ENCODE measurements around the gene SLC22A2.
"Not testable (repeated sequence)": the region's sequence is repeated elsewhere in the genome, so short reads cannot be mapped to it uniquely, and the experiment has no call there.

SLC22A2 gene

DNA sequence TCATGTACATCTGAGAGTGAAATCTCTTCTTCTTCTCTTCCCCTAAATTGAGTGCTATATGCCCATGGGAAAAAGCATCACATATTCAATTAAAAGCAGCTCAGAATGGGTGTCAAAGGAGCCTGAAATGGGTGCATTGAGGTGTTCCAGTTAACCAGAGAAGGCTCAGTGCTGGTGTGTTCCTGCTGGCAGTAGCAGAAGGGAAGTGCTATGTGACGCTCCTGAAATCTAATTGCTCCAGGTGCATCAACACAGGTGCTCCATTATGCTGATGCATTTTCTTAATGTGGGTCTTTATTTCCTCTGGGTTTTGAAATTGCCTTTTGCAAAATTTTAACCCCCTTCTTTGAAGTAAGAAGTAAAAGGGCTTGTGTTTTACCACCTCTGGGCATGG lies 17.9 kb downstream of the SLC22A2 start:
- no peak for FAIRE-seq

DNA sequence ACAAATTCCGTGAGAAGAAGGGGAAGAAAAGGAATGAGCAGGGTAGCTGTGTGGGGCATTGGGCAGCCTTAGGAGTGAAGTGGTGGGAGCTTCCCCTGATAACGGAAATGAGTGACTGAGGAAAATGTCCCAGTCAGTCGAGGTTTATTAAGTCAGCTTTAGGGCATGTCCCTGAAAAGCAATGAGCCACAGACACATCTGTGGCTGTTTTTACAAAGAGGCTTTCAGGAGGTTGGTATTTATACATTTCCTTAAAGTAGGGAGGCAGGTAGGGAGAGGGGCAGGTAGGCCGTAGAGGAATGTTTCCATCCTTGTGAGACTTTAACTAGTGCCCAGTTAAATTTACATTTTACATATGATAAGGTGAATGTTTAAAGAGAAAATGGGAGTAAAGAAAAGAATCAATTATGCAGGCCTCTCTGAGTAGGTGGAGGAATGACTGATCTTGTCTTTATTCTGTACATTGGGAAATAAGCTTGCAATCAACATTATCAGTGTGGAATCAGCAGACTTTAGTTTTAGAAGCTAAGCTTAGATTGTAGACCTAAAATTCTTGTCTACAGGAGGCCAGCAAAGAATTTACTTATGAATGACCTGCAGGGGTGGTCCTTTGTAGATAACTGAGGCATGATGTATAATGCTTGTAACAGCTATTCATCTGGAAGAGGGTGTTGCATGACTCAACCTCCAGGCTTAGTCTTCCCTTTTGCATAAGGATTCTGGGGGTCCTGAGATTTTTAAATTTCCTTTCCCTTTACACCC lies 18.5 kb downstream of the SLC22A2 start:
- no peak for FAIRE-seq

DNA sequence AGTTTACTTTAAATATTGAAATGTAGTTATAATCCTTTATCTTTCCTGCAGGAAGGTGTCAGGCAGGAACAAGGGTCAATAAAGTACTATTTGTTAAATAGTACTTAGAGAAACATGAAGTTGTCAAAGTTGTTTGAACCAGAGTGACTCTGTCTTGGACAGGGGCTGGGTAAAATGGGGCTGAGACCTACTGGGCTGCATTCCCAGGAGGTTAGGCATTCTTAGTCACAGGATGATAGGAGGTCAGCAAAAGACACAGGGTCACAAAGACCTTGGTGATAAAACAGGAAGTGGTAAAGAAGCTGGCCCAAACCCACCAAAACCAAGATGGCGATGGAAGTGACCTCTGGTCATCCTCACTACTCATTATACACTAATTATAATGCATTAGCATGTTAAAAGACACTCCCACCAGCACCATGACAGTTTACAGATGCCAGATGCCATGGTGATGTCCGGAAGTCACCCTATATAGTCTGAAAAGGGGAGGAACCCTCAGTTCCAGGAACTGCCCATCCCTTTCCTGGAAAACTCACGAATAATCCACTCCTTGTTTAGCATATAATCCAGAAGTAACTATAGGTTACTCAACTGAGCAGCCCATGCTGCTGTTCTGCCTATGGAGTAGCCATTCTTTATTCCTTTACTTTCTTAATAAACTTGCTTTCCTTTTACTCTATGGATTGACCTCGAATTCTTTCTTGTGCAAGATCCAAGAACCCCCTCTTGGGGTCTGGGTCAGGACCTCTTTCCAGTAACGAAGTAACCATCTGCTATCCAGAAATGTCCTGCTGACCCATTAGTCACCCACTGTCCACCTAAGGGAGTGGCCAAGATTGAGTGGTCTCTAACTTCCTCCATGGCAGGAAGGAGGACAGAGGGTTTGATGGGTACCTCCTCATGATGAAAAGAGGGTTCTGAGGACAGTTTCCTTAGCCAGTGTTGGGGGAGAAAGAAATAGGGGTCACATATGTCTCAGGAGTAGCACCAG lies 19.6 kb downstream of the SLC22A2 start:
- FAIRE-seq, result no peak

DNA sequence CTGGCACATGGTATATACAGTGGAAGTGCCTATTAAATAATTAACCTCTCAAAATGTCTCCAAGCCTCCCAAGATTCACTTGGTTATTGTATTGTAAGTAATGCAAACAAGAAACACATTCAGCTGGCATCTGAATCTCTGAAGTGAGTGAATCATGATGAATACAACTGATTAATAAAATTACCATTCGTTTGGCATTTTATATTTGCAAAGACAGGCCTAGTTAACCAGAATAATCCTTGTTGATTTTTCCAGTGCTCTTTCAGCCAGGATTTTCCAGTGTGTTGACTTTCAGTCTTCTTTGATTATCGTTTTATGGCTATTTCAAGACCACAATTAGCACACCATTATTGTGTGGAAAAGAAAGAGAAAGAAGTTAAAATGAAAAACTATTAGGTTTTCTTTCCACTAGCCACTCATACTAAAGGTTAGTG lies 20.3 kb downstream of the SLC22A2 start:
- no peak for FAIRE-seq

DNA sequence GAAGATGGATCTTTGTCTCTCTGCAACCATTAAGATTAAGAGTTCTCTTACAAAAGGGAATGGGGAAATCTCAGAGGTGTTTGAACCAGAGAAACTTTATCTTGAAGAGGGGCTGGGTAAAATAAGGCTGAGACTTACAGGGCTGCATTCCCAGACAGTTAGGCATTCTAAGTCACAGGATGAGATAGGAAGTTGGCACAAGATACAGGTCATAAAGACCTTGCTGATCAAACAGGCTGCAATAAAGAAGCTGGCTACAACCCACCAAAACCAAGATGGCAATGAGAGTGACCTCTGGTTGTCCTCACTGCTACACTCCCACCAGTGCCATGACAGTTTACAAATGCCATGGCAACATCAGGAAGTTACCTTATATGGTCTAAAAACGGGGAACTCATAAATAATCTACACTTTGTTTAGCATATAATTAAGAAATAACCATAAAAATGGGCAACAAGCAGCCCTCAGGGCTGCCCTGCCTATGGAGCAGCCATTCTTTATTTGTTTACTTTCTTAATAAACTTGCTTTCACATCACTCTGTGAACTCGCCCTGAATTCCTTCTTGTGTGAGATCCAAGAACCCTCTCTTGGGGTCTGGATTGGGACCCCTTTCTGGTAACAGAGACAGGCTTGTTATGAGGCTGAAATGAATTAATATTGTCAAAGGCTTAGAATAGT lies 20.9 kb downstream of the SLC22A2 start:
- FAIRE-seq, result not testable (repeated sequence)

DNA sequence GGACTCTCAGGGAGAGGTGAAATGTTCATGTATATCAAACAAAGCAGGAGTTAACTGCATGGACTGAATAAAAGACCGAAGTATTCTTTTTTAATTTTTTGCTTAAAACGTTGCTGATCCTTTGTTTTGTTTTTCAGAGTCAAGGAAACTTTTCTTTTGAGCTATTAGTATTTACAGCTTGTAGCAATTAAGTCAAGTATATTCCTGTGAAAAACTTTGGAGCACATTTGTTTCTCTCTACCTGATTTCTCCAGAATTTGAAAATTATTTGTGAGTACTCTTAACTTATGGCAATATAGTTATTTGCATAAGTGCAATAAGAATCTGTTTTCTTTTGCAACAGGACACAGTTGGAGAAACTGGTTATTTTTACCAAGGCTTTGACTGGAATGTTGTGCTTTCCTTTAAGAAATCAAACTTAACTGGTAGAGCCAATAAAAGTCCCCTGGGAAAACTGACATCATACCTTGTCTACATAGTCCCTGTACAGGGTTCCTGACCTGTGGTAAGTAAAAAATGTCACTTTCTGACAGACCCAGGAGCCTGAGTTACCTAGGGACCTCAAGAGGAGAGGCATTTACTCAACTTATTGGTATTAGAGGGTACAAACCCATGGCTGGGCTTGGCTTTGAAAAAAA lies 22.3 kb downstream of the SLC22A2 start:
- FAIRE-seq, result not testable (repeated sequence)

DNA sequence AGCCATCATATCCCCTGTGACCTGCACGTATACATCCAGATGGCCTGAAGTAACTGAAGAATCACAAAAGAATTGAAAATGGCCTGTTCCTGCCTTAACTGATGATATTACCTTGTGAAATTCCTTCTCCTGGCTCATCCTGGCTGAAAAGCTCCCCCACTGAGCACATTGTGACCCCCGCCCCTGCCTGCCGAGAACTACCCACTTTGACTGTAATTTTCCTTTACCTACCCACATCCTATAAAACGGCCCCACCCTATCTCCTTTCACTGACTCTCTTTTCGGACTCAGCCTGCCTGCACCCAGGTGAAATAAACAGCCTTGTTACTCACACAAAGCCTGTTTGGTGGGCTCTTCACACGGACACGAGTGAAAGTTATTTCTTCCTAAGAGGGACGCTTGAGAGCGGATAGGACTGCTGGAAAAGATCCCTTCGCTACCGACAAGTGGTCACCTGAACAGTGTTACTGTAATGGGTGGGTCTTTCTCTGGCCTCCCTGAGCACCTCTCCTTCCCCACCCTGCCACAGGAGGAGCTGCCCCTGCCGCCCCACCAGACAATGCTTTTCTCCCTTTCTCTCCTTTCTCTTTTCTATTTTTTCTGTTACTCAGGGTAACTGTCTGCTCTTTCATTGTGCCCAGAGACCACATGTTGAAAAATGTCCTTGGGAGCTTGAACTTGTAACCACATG lies 24.5 kb downstream of the SLC22A2 start:
- not testable (repeated sequence) for FAIRE-seq

DNA sequence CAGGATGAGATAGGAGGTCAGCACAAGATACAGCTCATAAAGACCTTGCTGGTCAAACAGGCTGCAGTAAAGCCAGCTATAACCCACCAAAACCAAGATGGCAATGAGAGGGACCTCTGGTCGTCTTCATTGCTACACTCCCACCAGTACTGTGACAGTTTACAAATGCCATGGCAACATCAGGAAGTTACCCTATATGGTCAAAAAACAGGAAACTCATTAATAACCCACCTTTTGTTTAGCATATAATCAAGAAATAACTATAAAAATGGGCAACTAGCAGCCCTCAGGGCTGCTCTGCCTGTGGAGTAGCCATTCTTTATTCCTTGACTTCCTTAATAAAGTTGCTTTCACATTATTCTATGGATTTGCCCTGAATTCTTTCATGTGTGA lies 30.9 kb downstream of the SLC22A2 start:
- no peak for FAIRE-seq

DNA sequence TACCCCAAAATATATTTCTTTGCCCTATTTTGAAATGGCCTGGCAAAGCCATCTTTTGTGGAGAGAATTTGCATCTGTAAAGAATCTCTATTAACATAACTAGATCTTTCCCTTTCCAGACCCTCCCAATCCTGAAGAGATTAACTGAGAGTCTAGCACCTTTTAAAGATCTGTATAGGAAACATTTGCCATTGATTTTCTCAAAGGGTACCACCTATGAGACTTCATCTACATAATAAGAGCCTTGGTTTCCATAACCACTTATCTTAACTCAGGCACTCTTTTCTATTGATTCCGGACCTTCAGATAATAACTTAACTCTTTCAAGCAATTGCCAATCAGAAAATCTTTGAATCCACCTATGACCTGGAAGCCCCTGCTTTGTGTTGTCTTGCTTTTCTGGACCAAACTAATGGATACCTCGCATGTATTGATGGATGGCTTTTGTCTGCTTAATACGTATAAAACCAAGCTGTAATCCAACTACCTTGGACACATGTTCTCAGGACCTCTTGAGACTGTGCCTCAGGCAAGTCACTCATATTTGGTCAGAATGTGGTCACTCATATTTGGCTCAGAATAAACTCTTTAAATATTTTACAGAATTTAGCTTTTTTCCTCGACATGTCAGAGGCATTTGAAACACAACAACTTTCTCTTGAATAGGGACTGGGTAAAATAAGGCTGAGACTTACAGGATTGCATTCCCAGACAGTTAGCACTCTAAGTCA lies 31.4 kb downstream of the SLC22A2 start:
- no peak for FAIRE-seq

DNA sequence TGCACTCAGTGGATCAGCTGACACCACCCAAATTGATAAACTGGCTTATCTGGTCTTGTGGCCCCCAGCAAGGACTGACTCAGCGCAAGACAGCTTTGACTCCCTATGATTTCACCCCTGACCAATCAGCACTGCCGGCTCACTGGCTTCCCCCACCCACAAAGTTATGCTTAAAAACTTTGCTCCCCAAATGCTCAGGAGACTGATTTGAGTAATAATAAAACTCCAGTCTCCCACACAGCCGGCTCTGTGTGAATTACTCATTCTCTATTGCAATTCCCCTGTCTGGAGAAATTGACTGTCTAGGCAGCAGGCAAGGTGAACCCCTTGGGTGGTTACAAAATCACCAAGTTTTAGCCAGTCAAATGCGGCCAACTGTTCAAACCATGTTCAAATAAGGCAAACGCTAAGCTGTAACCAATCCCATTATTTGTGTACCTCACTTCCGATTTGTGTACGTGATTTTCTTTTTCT lies 32.5 kb downstream of the SLC22A2 start:
- FAIRE-seq, result no peak

DNA sequence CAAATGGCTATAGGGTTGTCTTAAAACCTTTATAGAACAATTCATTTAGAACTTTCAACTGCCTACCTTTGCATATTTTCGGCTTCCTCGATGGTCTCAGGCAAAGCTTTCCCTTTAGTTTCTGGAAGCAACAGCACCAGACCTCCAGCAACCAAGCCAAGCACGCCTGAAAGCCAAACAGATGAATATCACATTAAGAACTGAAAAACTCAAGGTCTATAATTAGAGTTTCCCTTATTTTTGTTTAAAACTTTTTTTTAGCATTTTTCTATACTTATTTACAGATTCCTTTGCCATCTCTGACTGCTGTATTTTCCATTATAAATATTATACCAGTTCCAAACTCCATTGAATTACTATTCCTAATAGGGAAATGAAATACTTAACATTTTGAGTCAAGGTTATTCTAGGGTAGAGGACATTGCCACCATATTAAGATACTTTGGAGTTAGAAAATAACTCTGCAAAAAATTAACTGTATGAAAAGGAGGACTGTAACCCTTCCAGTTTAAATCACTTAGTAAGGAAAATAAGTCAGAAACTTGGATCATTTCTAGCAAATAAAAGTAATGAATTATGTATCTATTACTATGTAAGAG lies 33.9 kb downstream of the SLC22A2 start:
- no peak for FAIRE-seq

DNA sequence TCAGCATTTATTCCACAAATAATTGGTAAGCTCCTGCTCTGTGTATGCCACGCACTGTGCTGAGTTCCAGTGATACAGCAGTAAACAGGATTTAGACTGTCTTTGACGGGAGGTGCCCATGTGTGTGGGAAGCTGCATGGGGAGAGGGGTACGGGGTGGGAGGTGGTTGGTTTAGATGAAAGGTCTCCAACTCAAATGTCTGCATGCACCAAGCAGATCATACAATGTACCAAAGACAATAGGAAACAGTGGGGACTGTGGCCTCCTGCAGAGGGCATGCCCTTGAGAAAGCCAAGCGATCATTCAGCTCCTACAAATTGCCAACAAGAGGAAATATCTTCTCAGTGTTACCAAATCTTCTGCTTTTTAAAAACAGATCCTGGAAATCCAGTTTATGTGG lies 36.1 kb downstream of the SLC22A2 start:
- FAIRE-seq, result no peak

DNA sequence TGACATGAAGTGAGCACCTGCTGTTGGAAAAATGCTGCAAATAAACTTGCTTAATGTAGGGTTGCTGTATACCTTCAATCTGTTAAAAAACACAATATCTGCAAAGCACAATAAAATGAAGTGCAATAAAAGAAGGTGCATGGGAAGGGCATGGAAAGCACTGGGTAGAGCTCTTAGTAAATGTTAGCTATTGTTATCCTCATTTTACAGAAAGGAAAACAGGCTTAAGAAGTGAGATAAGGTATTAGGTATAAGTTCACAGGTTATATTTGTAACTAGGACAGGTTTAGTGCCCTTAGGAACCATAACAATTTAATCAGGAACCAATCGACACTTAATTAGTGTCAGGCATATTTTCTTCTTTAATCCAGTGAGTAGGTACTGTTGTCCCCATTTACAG lies 36.7 kb downstream of the SLC22A2 start:
- FAIRE-seq, result no peak

DNA sequence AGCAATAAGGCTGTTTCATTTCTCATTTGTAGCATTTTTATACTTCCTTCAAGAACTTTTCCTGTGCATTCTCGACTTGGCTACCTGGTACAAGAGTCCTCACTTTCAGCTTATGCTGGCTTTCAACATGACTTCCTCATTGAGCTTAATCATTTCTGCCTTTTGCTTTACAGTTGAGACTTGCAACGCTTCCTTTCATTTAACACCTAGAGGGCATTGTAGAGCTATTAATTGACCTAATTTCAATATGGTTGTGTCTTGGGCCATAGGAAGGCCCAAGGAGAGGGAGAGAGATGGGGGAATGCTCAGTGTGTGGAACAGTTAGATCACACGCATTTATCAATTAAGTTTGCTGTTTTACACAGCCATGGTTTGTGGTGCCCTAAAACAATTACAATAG lies 37.2 kb downstream of the SLC22A2 start:
- FAIRE-seq, result no peak

DNA sequence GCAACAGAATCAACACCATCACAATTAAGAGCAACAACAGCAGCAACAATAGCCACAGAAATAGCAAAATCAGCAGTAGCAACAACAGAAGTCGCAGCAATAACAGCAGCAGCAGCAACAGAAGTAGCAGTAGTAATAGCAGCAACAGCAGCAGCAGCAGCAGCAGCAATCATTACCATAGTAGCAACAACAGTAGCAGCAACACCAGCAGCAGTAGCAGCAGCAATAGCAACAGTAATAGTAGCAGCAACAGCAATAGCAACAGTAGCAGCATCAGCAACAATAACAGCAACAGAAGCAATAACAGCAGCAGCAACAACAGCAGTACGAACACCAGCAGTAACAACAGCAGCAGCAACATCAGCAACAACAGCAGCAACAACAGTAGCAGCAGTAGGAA lies 39.8 kb downstream of the SLC22A2 start:
- no peak for FAIRE-seq

DNA sequence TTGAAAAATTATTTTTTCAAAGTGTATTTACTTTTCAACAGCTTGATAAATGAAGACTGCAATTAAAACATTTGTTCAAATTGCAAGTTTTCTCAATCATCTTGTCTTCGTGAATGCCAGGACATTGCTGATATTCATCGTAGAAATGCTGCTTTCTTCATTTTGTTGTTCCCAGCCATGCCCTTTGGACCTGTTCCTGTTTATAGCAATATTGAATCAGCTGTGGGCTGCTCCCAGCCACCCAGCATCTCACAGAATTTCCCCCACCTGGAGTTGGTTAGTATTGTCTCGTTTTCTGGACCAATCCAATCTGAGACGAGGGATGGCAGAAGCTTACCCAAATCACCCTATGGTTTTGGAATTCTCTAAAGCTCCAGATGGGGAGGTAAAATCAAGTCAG lies 40.8 kb downstream of the SLC22A2 start:
- FAIRE-seq, result no peak

DNA sequence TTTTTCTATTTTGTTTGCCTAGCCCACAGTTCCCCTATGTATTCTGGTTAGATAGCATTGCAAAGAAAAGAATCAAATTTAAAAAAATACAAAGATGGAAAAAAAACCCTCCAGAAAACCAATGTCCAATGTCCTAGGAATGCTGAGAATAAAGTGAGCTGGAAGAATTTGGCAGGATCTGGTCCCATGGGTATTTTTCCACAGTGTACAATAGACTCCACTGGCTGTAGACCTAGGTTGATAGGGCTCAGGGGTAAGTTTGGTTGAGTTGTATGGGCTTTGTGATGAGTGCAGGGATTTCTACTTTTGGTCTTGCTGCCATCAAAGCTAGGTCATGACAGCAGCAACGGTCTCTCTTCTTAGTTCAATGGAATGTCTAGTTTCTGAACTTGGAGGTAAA lies 41.5 kb downstream of the SLC22A2 start:
- FAIRE-seq, result no peak

DNA sequence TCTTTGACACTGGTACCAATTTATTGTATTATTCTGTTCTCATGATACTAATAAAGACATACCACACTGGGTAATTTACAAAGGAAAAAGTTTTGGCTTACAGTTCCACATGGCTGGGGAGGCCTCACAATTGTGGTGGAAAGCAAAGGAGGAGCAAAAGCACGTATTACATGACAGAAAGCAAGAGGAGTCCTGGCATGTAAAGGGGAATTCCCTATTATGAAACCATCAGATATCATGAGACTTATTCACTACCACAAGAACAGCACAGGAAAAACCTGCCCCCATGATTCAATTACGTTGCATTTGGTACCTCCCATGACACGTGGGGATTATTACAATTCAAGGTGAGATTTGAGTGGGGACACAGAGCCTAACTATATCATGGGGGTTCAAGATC lies 43.4 kb downstream of the SLC22A2 start:
- FAIRE-seq, result no peak

DNA sequence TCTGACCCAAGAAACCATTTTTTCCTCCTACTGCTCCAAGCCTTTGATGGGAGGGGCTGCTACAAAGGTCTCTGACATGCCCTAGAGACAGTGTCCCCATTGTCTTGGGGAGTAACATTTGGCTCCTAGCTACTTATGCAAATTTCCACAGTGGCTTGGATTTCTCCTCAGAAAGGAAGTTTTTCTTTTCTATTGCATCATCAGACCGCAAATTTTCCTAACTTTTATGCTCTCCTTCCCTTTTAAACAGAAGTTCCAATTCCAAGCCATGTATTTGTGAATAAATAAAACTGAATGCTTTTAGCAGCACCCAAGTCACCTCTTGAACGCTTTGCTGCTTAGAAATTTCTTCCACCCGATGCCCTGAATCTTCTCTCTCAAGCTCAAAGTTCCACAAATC lies 51.0 kb downstream of the SLC22A2 start:
- FAIRE-seq, result no peak

DNA sequence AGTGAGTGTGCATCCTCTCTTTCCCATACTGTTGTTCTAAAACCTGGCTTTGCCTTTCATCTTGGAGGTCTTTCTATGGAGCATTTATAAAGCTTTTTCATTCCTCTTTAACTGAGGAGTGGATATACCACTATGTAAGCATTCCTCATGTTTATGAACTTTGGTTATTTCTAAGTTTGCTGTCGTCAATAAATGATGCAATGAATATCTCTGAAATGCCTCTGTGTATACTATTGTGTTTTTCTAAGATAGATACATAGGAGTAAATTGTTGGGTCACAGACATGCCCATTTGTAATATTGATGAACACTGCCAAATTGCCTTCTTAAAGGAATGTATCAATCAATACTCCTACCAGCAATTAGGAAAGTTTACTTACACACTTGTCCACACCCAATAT lies 53.9 kb downstream of the SLC22A2 start:
- no peak for FAIRE-seq

DNA sequence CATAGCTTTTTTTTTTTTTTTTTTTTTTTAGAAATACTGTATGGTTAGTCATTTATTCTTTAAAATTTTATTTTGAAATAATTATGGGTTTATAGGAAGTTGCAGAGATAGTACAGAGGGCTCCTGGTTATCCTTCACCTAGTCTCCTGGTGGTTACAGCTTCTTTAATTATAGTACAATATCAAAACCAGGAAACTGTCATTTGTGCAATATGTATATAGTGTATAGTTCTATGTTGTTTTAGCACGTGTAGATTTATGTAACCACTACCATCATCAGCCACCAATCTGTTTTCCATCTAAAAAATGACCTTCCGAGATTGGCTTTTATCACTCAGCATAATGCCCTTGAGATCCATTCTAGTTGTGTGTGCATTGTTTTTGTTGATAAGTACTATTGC lies 54.7 kb downstream of the SLC22A2 start:
- FAIRE-seq, result no peak
